Activated CD4-positive, alpha-beta T cell treated with anti-CD3 and anti-CD28 coated beads, Interleukin-10, Interleukin-2, amounts not matched to agents 100 ng/mL and 50 ng/mL, durations not matched to agents 16 hours and 8 hours (primary cell): ENCODE measurements around the gene NLK.

Source experiments
- DNase-seq: peaks from one replicate; pipeline ENCODE4 v3.0.0-alpha.2; 2020

NLK gene

DNA sequence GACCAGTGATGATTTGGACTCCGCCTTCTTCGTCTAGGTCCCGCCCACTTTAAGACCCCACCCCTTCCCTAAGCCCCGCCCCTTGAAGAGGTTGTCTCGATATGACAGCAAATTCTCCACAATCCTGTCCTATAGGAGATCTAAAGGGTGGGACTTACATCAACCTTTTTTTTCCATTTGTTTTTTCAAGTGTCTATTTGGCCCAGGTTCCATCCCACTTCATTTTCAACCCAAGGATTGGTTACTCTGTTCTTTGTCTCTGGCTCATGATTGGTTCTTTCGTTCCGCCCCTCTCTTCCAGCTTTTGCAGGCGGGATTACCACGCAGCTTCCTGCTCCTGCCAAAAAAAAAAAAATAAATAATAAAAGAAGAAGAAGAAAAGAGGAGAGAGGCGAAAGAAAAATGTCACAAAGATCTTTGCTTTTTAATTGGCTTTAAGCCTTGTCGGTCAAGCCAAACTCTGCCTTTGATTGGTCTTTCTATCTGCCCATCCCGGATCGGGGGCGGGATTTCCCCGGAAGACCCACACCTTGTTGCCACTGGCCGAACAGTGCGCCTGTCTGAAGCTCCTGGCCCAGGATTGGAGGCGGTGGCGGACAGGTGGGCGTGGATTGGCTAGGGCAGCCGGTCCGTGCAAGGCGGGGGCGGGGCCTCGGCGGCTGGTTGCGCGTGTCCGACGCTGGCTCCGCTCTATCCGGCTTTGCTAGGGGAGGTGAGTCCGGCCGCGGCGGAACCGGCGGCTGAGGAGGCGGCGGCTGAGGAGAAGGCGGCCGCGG is 1.2 kb upstream of the NLK start:
- peak; percentile 100 for DNase-seq

DNA sequence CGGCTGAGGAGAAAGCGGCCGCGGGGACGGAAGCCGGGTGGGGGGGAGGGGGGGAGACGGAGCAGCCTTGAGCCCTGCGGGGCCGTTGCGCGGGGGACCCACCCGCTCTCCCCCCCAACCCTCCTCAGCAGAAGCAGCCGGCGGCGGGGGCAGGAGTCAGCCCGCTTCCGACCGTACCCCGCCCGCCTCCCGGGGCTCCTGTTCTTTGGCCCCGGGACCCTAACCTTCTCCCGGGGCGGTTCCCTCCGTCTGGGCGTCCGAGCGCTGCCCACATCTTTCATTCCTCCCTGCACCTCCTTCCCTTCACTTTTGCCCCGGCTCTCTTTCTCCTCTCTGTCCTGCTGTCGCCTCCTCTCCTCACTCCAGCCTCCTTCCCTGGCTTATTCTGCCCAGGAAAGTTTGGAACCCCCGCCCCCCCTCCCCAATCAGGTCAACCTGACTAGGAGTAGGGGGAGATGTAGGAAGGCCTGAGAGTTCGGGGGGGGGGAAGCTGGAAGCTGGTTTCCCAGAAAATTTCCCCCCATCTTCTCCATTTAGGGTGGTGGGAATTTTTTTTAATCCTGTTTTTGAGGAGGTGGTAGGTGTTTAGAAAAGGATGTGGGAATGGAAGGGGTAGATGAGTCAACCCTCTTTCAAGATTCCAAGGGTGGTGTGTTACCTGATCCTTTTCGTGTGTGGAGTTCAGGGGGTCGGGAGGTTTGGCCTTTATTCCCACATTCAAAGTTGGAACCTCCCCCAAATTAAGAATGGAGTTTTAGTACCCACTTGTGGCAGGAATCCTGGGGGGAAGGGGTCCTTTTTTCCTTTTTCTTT is 427 bp upstream of the NLK start:
- DNase-seq, result no peak

DNA sequence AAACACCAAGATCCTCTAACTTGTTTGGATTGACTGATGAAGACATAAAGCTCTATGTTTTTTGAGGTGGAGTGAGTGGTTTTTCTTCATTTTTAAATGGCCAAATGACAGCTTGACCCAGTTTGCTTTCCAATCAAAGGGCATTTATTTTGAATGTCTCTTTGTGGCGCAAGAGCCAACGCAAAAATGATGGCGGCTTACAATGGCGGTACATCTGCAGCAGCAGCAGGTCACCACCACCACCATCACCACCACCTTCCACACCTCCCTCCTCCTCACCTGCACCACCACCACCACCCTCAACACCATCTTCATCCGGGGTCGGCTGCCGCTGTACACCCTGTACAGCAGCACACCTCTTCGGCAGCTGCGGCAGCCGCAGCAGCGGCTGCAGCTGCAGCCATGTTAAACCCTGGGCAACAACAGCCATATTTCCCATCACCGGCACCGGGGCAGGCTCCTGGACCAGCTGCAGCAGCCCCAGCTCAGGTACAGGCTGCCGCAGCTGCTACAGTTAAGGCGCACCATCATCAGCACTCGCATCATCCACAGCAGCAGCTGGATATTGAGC is 329 bp downstream of the NLK start:
- no peak for DNase-seq

DNA sequence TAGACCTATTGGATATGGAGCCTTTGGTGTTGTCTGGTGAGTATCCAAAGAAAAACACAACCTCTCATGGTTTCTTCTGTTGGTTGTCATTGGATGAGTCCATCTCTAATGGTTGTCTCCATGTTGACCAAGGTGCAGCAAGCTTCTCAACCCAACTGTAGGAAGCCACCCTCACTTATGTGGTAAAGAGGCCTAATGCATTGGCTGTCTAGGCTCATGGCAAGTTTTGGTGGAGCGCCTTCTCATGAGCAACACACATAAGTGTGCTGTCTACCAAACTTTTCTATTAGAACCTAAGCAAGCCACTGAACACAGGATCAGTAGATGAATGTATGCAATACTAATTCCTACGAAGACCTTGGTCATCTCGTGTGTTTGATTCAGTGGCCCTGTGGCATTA is 819 bp downstream of the NLK start:
- DNase-seq, result no peak

DNA sequence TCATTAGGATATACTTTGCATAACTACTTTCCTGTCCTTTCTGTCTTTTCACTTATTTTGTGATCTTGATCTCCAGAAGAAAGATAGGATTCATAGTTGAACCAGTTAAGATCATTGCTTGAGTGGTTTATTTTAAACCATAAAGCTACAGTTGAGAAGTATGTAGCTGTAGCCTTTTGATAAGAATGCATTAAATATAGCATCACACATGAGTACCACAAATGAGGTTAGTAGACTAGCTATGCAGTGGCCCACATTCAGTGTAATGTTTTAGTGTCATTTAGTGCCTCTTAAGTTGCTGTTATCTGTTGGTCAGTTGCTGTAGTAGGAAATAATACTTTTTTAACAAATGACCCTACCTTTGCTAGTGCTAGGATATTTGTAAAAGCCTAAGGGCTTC is 1.3 kb downstream of the NLK start:
- no peak for DNase-seq

DNA sequence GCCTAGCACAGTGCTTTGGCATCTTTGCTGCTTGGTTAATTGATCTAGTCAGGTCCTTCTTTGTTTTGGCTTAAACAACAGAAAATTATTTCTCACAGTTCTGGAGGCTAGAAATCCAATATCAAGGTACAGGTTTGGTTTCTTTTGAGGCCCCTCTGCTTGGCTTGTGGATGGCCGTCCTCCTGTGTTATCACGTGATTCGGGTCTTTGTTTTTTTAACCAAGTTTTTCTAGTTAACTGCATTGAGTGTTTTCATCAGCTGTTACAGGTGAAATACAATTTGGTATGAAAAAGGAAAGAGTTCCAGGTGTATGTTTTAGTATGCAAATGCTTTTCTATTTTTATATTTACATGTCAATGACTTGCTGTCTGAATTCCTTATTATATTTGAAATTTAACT is 2.8 kb downstream of the NLK start:
- no peak for DNase-seq

DNA sequence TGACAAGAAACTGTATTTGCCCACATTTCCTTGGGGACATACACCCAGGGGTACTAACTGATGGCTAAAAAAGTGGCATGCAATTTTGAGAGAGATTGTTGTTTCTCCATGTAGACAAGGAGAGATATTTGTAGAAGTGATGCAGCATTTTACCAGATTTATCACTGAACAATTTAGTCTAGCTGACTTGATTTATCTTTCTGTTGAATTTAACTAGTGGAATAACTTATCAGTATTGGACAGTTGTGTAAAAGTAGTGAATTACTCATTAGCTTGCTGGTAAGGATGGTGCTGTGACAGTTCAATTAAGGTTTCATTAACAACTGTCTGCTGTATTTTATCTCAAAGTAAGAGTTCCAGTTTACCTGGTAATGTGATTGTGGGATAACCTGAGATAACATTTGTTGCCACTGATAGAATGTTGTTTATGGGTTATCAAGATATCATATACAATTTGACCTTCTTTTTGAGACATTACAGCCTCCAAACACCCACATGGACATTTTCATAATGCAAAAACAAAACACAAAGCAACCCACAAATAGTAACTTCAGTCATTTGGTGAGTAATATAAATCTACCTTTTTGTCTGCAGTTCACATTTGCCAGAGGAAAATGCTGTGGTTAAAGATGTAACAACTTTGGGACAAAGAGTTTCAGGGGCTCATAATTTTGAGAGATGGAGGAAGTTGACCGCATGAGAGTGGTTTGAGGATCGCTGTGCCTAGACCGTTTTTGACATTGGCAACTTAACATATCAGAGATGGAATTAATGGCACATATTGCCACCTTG is 3.8 kb downstream of the NLK start:
- peak; percentile 71 for DNase-seq

DNA sequence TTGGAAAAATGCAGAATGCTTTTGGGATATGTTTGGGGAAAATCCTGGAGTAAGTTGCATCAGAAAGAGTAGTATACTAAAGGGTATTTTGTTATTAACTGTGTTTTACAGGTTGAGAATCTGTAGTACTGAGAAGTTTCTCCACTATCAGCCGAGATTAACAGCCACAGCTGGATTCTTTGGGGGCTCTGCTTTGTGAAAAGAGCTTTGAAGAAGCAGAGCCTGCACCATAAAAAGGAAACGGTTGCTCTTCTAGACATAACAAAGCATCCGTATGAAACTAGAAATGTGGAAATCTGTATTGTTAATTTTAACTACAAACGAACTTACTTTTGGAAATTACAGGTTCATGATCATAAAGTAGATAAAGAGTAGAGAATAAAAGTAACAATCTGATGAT is 5.3 kb downstream of the NLK start:
- DNase-seq, result no peak

DNA sequence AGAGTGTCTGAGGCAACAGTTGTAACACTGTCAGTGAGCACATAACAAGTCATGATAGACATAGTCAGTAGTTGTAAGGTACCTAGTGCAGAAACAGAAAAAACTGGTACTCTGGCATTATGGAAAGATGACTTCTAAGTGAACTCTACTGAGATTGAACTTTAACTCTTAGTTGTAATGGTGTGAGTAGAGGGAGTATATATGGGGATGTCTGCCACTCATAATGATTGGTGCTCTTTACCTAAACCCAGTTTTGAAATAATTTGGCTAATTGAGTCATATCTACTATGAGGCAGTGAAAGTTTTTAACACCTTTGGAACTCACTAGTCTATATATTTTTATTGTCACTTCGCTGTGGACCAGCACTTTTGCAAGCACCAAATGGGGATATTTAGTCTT is 6.6 kb downstream of the NLK start:
- no peak for DNase-seq

DNA sequence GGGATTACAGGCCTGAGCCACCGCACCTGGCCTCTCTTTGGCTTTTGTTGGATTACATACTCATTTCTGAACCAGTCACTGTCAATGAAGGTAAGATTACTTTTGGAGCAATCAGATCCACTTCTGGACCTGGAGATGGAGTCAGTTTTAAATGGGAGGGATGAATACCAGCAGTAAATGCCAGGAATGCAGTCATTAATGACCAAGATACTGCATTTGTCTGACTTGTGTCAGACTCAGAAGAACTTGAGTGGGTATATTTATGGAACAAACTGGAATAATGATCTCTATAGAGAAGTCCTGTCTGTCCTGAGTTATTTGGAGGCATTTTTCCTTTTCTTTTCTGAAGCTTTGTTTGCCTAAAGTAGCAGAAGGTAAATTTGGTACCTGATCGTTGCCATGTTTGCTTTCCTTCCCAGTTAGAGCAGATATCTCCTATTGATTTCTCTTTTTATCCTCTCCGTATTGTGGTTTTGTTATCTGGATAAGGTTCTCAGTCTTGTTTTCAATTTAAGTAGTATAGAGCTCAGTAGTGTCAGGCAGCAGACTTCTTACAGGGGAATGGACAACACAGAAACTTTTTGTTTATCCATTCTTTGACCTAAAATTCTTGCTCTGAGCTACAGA is 10.7 kb downstream of the NLK start:
- no peak for DNase-seq

DNA sequence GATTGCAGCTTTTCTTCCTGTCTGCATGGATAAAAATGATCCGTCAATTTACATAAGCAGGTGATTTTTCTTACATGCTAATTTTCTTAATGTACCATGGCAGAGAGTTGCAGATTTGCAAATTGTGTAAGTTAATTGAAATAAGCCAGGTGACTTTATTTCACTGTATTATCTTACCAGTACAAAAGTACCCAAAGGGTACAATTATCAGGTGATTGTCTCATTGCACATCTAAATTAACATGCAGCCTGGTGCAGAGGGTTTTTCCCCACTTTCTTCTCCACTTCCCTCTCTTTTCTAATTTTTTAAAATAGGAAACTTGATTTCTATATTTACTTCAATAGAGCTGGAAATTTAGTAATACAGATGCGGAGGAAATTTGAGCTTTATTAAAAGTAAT is 11.2 kb downstream of the NLK start:
- DNase-seq, result no peak

DNA sequence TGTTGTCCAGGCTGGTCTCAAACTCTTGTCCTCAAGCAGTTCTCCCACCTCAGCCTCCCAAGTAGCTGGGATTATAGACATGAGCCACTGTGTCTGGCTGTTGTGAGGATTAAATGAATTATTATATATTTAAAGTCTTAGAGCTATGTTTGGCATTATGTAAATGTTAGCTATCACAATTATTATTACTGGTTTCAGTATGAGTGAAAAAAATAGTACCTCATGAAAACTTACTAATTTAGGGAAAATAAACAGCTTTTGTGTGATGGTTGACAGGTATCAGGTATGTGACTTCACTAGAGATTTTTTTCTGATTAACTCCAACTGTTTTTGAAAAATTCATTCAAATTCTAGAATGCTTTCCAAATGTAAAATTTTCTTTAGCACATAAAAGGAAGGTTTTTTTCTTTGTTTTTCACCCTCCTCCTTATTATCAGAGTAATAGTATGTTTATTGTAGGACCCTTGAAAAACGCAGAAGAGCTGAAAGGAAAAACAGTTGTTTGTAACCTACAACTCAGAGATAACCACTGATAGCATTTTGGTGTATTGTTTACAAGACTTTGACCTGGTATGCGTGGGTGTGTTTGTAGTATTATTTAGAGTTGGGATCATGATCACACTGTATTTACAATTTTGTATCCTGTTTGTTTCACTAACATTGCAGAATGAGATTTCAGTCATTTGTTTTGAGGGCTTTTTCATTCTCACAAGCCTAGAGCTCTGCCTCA is 13.2 kb downstream of the NLK start:
- DNase-seq, result peak; percentile 9

DNA sequence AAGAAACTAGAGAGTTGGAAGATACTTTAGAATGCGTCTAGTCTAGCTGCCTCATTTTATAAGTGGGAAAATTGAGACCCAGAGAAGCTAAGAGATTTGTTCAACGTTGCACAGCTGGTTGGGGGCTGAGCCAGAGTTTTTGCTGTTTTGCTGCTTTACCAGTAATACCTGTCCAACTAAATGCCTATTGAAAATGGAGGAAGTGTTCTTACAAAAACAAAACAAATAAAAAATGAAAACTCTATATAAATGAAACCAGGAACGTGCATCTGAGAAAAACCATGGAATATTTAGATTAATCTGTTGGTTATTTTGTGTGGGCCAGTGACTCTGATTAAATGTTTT is 13.8 kb downstream of the NLK start:
- no peak for DNase-seq

DNA sequence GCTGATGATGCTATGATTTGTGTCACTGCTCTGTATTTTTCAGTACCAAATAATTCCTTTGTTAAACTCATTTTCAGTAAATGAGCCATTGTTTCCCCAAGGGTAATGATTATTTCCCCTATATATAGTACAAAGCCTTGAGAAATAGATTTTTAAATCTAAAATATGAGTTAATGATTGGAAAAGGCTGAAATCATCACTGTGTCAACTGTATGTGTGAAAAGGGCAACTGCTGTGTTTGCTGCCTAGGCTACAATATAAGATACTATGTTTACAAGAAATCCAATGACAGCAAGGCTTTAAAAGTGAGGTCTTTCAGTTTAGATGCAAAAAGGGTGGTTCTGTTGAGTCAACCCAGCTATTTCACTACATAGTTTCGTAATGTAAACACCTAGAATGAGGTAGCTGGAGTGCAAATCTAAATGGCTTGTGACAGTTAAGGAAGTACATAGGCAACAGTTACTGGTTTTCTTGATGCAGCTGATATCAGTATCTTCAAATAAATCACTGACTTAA is 15.3 kb downstream of the NLK start:
- peak; percentile 83 for DNase-seq

DNA sequence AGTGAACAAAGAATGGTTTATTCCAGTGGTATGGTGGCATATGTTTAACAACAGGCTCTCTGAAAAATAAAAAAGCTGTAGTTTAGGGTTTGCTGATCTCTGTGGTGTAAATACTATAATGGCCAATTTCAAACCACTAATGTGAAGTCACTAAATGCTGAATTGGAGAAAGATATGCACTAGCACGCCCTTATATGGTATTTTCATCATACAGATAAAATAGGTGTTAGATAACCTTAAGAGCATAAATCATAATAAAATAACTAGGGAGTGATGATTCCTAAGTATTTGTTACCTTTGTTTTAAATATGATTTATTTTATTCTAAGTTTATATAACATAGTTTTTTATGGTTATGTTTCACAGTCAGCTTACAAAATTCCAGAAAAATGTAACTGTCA is 17.2 kb downstream of the NLK start:
- DNase-seq, result no peak

DNA sequence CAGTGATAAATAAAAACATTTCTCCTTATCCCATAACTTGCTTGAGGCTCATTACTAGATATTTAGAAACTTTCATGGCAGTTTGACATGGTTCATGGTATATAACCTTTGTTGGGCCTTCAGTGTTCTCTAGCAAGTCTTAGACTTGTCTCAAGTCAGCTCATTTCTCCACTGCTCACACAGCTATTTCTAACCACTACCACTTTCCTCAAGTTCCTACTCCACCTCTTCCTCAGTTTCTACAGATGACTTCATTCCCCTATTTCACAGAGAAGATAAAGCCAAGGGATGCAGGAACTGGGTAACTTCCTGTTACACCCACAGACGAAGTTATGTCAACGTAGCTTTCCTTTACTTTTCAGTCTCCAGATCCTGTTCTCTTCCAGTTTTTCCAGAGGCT is 23.2 kb downstream of the NLK start:
- no peak for DNase-seq

DNA sequence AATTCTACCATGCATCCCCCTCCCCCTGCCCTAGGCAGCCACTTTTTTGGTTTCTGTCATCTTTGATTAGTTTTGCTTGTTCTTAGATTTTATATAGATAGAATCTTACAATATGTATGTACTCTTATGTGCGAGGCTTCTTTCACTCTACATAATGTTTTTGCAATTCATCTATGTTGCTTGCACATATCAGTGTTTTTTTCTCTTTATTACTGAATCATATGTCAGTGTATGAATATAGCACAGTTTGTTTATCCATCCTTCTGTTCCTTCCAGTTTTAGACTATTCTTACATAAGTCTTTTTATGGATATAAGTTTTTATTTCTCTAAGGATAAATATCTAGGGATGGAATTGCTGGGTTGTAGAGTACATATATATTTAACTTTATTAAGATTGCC is 26.6 kb downstream of the NLK start:
- DNase-seq, result no peak

DNA sequence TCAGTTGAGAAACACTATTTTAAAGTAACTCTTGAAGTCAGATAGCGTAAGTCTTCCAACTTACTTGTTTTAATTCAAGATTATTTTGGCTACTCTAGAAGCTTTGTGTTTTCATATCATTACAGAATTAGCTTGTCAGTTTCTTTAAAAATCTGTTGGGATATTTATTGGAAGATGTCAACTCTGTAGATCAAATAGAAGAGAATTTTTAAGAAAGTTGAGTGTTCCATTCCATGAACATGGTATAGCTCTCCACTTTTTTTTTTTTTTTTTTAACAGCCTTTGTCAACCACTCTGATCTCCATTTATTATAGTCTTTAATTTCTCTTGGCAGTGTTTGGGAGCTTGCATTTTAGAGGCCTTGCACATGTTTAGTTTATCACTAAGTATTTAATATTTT is 28.7 kb downstream of the NLK start:
- DNase-seq, result no peak

DNA sequence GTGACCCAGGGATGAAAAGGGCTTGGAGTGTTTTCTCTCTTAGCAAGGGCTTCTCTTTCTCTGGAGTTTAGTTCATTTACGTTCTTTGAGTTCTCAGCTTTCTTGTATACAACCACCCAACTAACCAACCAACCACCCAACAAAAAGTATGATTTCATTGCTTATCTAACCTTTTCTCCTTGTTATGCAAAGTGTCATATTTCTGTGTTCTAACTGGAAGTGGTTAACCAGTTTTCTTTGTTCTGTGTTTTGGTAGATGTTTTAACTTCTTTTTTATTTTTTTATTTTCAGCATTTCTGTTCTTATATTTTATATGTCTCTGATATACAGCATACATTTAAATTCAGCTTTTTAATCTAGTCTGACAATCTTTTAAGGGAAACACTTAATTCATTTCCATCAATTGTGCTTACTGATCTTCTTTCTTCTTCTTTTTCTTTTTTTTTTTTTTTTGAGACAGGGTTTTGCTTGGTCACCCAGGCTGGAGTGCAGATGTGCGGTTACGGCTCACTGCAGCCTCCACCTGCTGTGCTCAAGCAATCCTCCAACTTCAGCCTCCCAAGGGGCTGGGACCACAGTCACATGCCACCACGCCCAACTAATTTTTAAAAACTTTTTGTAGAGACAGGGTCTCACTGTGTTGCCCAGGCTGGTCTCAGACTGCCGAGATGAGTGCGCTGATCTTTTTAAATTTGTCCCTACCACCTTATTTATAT is 29.6 kb downstream of the NLK start:
- no peak for DNase-seq

DNA sequence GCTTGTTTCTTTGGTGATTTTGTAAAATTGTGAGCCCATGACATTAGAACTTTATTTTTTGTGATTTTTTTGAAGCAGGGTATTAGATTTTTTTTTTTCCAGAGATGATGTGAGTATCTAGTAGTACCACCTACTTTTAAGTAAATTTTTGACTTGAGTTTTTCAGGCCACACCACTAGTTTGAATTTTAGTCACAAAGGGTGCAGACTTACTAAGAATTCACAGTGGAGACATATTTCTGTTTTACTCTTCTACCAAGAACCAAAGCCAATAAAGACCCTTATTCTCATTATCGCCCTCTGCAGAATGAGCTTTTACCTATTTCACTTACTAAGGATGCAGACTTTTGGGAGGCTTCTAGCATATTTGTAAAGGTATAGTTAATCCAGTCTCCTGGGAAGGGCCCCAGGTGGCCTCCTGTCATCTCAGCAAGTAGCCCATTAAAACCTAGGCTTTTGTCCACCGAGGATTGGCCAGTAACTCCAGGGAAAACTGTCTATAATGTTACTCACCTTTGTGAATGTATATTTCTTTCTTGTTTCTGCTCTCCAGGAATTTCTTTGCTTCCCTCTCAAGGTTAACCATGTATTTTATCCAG is 30.6 kb downstream of the NLK start:
- DNase-seq, result peak; percentile 53

DNA sequence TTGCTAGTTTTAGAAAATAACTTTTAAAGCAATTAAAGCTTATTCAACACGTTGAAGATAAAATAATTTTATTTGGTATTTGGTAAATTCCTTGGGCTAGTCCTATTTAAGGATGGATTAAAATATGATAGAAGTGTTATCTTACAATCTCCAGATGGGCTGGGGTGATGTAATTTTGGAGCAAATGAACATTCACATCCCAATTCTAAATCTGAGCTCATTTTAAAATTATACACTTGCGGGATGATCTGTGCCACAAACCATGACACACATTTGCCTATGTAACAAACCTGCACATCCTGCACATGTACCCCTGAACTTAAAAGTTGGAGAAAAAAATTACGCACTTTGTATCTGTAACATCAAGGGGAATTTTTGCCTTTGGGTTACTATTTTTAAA is 31.5 kb downstream of the NLK start:
- no peak for DNase-seq
